Activated effector memory CD4-positive, alpha-beta T cell treated with Interleukin-2 at 50 U/mL for 16 hours (primary cell): ENCODE results near the gene KCNA5.

ENCODE experiments used
- DNase-seq: peaks from one replicate; pipeline ENCODE4 v3.0.0-alpha.2; 2020

Gene KCNA5

GRCh38 chr12:5030066-5030465 is 13.6 kb upstream of the KCNA5 start:
- DNase-seq, result no peak

GRCh38 chr12:5031242-5031641 is 12.4 kb upstream of the KCNA5 start:
- DNase-seq, result no peak

GRCh38 chr12:5031958-5032357 is 11.7 kb upstream of the KCNA5 start:
- no peak for DNase-seq

GRCh38 chr12:5032821-5033220 is 10.9 kb upstream of the KCNA5 start:
- no peak for DNase-seq

- DNase-seq, result no peak
Observed at GRCh38 chr12:5033883-5034282, 9.8 kb upstream of the KCNA5 start.

- no peak for DNase-seq
Observed at GRCh38 chr12:5034603-5035002, 9.1 kb upstream of the KCNA5 start.

- DNase-seq, result no peak
Observed at GRCh38 chr12:5035618-5036017, 8.1 kb upstream of the KCNA5 start.

- no peak for DNase-seq
Observed at GRCh38 chr12:5036031-5036430, 7.6 kb upstream of the KCNA5 start.

- DNase-seq, result no peak
Observed at GRCh38 chr12:5037795-5038357, 5.8 kb upstream of the KCNA5 start.

- no peak for DNase-seq
Observed at GRCh38 chr12:5038781-5039311, 4.8 kb upstream of the KCNA5 start.

GRCh38 chr12:5039815-5040214 is 3.9 kb upstream of the KCNA5 start:
- DNase-seq, result no peak

GRCh38 chr12:5040368-5040767 is 3.3 kb upstream of the KCNA5 start:
- no peak for DNase-seq

- DNase-seq, result no peak
Observed at GRCh38 chr12:5044420-5045295, 979 bp downstream of the KCNA5 start.

GRCh38 chr12:5047094-5047493 is 3.4 kb downstream of the KCNA5 start:
- no peak for DNase-seq

- no peak for DNase-seq
Observed at GRCh38 chr12:5047729-5048128, 4.0 kb downstream of the KCNA5 start.

- no peak for DNase-seq
Observed at GRCh38 chr12:5050542-5050941, 6.9 kb downstream of the KCNA5 start.

GRCh38 chr12:5051334-5051733 is 7.7 kb downstream of the KCNA5 start:
- DNase-seq, result no peak

GRCh38 chr12:5051913-5052312 is 8.2 kb downstream of the KCNA5 start:
- no peak for DNase-seq

GRCh38 chr12:5052348-5052747 is 8.7 kb downstream of the KCNA5 start:
- no peak for DNase-seq

GRCh38 chr12:5059358-5059757 is 15.7 kb downstream of the KCNA5 start:
- DNase-seq, result no peak

- DNase-seq, result no peak
Observed at GRCh38 chr12:5060958-5061357, 17.3 kb downstream of the KCNA5 start.

GRCh38 chr12:5063149-5063548 is 19.5 kb downstream of the KCNA5 start:
- no peak for DNase-seq

- DNase-seq, result no peak
Observed at GRCh38 chr12:5064913-5065490, 21.3 kb downstream of the KCNA5 start.

- DNase-seq, result no peak
Observed at GRCh38 chr12:5066251-5066650, 22.6 kb downstream of the KCNA5 start.
